GM19238 (cell line): ENCODE results near the gene MEMO1.
"Not testable (repeated sequence)": the region's sequence is repeated elsewhere in the genome, so short reads cannot be mapped to it uniquely, and the experiment has no call there.

ENCODE experiments used
- DNase-seq: peaks from one replicate; pipeline ENCODE4 v3.0.0; 2011; ENCODE audit warnings: low spot score; ENCODE audit not compliant: insufficient read length

MEMO1 gene

GRCh38 chr2:31998731-31999383 lies 12.0 kb downstream of the MEMO1 start:
- DNase-seq = no peak

- DNase-seq = no peak
Measured at GRCh38 chr2:31997653-31998052, 13.2 kb downstream of the MEMO1 start.

- no peak for DNase-seq
Measured at GRCh38 chr2:31996571-31997150, 14.1 kb downstream of the MEMO1 start.

- no peak for DNase-seq
Measured at GRCh38 chr2:31992934-31993333, 17.9 kb downstream of the MEMO1 start.

GRCh38 chr2:31992025-31992579 lies 18.7 kb downstream of the MEMO1 start:
- no peak for DNase-seq

GRCh38 chr2:31989946-31990345 lies 20.9 kb downstream of the MEMO1 start:
- DNase-seq = no peak

GRCh38 chr2:31987454-31988220 lies 23.2 kb downstream of the MEMO1 start:
- DNase-seq = no peak

GRCh38 chr2:31986906-31987305 lies 23.9 kb downstream of the MEMO1 start:
- no peak for DNase-seq

- no peak for DNase-seq
Measured at GRCh38 chr2:31983762-31984467, 26.9 kb downstream of the MEMO1 start.

- DNase-seq = peak; percentile 32
Measured at GRCh38 chr2:31980674-31981356, 30.0 kb downstream of the MEMO1 start.

- no peak for DNase-seq
Measured at GRCh38 chr2:31979956-31980355, 30.9 kb downstream of the MEMO1 start.

GRCh38 chr2:31979018-31979417 lies 31.8 kb downstream of the MEMO1 start:
- DNase-seq = no peak

GRCh38 chr2:31978436-31978835 lies 32.4 kb downstream of the MEMO1 start:
- no peak for DNase-seq

GRCh38 chr2:31973665-31974064 lies 37.1 kb downstream of the MEMO1 start:
- no peak for DNase-seq

- no peak for DNase-seq
Measured at GRCh38 chr2:31972059-31972458, 38.7 kb downstream of the MEMO1 start.

- no peak for DNase-seq
Measured at GRCh38 chr2:31969178-31969577, 41.6 kb downstream of the MEMO1 start.

- DNase-seq = no peak
Measured at GRCh38 chr2:31967790-31968189, 43.0 kb downstream of the MEMO1 start.

- not testable (repeated sequence) for DNase-seq
Measured at GRCh38 chr2:31966402-31966801, 44.4 kb downstream of the MEMO1 start.

- DNase-seq = no peak
Measured at GRCh38 chr2:31965094-31965493, 45.7 kb downstream of the MEMO1 start.

GRCh38 chr2:31962757-31963361 lies 47.9 kb downstream of the MEMO1 start:
- no peak for DNase-seq
